GM10248 (cell line): ENCODE measurements around the gene JMJD4.

ENCODE experiments used
- CTCF ChIA-PET: fragments of 300-600 bp; sonication (Branson Sonifier 250); formaldehyde crosslinking; extraction: SDS; loops from one replicate; lab custom pipeline; 2021; ENCODE audit warnings: antibody characterized with exemption; lab: Yijun Ruan, JAX
- POLR2A ChIA-PET: fragments of 350-650 bp; sonication (Branson Sonifier 250); formaldehyde crosslinking; extraction: SDS; loops from one replicate; lab custom pipeline; 2020; ENCODE audit warnings: antibody characterized with exemption; lab: Yijun Ruan, JAX
- DNase-seq: peaks from one replicate; pipeline ENCODE4 v3.0.0; 2012; ENCODE audit errors: extremely low spot score
- TF ChIP-seq, protein P1 (sequence below): IDR thresholded peaks from 2 replicates; pipeline ENCODE4 v1.5.1; 2012; ENCODE audit warnings: mild to moderate bottlenecking, low read depth; ENCODE audit errors: extremely low read depth, missing control alignments, control extremely low read depth

JMJD4 gene

GRCh38 chr1:227774051-227774731, 39.1 kb upstream of the JMJD4 start:
- POLR2A ChIA-PET, result no interaction called here
- TF ChIP-seq, protein P1, sequence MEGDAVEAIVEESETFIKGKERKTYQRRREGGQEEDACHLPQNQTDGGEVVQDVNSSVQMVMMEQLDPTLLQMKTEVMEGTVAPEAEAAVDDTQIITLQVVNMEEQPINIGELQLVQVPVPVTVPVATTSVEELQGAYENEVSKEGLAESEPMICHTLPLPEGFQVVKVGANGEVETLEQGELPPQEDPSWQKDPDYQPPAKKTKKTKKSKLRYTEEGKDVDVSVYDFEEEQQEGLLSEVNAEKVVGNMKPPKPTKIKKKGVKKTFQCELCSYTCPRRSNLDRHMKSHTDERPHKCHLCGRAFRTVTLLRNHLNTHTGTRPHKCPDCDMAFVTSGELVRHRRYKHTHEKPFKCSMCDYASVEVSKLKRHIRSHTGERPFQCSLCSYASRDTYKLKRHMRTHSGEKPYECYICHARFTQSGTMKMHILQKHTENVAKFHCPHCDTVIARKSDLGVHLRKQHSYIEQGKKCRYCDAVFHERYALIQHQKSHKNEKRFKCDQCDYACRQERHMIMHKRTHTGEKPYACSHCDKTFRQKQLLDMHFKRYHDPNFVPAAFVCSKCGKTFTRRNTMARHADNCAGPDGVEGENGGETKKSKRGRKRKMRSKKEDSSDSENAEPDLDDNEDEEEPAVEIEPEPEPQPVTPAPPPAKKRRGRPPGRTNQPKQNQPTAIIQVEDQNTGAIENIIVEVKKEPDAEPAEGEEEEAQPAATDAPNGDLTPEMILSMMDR, result no peak
- no peak for DNase-seq
- CTCF ChIA-PET, result interaction anchor here (1.1 to 4.8 kb wide), 2 partner anchors 12 to 27 kb away, joined by 3 to 27 read pairs; no protein-coding TSS in a partner anchor

DNA sequence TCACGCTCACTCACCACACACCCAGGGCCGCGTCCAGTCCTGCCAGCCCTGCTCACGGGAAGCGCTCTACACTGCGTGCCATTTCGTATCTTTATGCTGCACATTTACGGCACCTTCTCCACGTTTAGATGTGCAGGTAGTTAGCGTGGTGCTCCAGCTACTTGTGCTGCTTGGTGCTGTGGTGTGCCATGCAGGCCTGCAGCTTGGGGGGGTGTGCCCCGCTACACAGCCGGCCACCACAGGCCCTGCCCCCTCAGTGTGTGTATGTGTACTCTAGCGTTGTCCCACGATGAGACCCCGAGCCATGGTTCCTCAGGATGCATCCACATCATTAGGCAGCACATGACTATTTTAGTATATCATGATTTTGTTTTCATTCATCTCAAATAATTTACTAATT, 38.5 kb upstream of the JMJD4 start:
- TF ChIP-seq, protein P1, result no peak
- ChIA-PET CTCF (interaction anchor here (4.8 kb wide), 1 partner anchor 12 kb away, joined by 27 read pairs; no protein-coding TSS in a partner anchor), POLR2A (no interaction called here)
- DNase-seq, result no peak

GRCh38 chr1:227771771-227772170, 36.7 kb upstream of the JMJD4 start:
- CTCF ChIA-PET, result interaction anchor here (0.8 kb wide), 1 partner anchor 9 kb away, joined by 3 read pairs; no protein-coding TSS in a partner anchor

DNA sequence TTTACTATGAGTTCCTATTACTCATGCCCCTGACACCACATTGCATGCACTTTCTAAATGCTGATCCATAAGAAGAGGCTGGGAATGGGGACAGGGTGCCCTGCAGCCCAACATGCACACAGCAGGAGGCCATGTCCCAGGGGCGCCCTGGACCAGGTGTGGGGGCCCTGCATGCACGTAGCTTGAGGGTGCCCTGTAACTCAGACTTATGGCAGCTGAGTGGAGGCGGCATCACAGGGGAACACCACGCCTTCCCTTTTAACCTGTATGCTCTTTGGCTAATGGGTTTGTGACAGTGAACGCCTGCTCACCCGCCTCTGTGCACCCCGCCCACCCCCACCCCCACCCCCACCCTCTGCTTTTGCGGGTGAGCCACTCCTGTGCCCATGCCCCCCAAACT, 36.2 kb upstream of the JMJD4 start:
- POLR2A ChIA-PET, result no interaction called here
- no peak for DNase-seq
- CTCF ChIA-PET, result interaction anchor here (0.8 kb wide), 1 partner anchor 9 kb away, joined by 3 read pairs; no protein-coding TSS in a partner anchor
- TF ChIP-seq, protein P1, result no peak

More at GRCh38 chr1:227771771-227772170, 36.7 kb upstream of the JMJD4 start:
- POLR2A ChIA-PET, result no interaction called here
- no peak for DNase-seq
- TF ChIP-seq, protein P1, result no peak

DNA sequence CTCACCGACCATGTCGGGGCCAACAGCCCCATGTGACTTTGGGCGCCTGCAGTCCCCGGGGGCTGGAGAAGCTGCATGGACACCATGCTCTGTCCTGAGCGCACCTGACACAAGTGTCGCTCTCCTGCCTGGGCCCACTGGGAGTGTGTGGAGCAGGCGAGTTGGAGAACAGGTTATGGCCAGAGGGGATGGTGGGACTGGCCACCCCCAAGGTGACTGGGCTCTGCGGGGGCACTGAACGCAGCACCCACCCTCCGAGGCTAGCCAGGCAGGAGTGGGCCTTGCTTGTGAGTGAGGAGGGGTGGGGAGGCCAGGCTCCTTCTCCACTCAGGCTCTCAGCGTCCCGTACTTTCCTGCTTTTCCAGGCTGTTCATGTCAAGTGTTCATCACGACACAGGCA, 35.7 kb upstream of the JMJD4 start:
- TF ChIP-seq, protein P1, result no peak
- DNase-seq, result no peak
- ChIA-PET POLR2A (no interaction called here), CTCF (no interaction called here)

DNA sequence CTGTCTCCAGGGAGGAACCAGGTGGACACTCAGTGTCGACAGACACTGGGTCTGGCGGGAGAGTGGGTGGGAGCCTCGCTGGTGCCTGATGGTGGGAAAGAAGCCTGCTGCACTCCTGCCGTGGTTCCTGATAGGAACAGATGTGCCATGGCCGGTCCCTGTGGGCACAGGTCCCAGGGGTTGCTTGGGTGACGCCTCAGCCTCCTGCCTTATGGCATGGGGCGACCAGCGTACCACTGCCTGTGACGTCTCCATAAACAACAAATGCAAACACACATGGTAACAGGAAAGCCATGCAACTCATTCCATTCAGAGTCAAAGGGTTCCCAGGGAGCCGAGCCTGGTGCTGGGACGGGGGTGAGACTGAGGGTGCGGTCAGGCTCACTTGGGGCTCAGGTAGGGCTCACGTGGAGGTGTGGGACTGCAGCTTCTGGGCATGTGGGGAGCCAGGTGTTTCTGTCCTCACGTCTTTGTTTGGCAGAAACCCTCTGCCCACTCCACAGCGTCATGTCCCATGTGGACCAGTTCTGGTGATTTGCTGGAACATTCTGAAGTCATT, 34.9 kb upstream of the JMJD4 start:
- CTCF ChIA-PET, result no interaction called here
- TF ChIP-seq, protein P1, result no peak
- POLR2A ChIA-PET, result no interaction called here
- DNase-seq, result no peak
